NCI-H1694 treated with DMSO at 0.1 percent for 48 hours (cell line): Measurements from ENCODE around the gene MSX2.

Experiments used
- DNase-seq: peaks from one replicate; lab custom pipeline; 2025; lab: John Stamatoyannopoulos, UW

The MSX2 gene

DNA sequence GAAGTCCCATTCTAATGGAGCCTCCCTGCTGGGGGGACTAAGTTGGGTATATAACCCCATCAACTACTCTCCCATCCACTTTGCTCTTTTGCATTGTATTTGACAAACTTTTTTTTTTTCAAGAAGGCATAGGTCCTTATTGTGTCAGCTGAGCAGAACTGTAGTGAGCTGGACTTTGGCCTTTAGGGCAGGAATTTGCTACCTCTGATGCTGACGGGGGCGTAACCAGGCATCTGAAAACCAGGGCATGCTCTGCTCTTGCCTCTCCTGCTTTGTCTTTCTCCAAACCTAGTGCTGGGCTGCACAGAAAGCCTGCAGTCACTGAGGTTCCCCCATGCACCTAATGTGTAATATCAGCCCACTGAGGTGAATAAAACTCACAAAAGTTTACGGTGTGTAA is 49.0 kb downstream of the MSX2 start:
- DNase-seq: no peak

DNA sequence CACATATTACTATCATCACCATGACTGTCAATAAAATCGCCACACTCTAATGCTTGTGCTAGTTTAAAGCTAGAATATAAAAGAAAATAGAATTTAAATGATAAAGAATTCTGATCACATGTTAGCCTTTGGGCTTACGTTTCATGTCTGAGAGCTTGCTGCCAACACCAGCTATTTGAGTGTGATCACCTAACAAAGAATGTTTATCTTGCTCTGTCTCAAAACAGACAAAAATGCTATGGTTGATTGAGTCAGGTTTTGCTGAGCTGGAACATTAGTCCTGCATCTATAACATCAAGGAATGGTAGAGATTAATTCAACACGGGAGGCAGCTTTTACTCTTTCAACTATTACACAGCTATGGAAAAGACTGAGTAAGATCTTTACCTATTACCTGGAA is 50.7 kb downstream of the MSX2 start:
- no peak for DNase-seq

DNA sequence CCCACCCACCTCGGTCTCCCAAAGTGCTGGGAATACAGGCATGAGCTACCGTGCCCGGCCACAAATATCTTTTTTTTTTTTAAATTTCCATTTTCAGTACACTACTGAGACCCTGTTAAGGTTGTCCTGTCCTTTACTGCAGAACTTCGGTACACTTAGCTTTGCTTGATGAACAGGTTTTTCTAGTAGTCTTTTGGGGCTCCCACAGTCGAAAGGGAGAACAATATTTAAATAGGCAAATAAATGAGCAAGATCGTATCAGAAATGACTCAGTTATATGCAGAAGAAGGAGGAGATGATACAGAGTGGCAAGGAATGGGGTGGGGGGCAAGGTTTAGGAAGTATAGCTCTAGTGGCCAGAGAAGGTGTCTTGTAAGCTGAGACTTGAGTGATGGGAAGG is 52.7 kb downstream of the MSX2 start:
- DNase-seq: no peak

DNA sequence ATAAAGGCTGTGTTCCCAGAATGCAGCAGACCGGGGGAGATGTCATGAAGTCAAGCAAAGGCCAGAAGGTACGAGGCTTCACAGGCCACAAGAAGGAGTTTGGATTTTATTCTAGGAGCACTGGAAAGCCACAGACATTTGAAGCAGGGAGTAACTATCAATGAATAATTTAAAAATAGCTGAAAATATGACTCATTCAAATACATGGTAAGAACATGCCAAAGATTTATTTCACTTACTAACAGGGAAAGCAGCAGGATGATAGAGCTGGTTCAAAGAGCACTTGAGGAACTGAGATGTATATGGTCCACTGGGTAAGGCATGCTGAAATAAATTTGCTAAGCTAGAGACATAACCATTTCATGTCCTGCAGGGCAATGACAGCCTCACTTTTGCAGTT is 53.2 kb downstream of the MSX2 start:
- DNase-seq: no peak
